ENCODE measurements around the gene LIMA1. TPM values are rescaled to one million over a fixed set of nuclear protein-coding genes. Genes with fewer than 3 reads are reported as not detected.

The LIMA1 gene
- total RNA-seq, 6 experiments from 2014 or later = 7.3 to 21.9 (median 13.1) TPM

GRCh38 chr12:50261654-50262053 lies 21.7 kb downstream of the LIMA1 start:
- intact Hi-C loops (cut with DNase I) = no loop called here
- H3K27ac ChIP-seq = no peak overlapping the region
- 95% methylated on average over 3 of the region's 3 CpGs for WGBS (ENCODE audit: insufficient coverage, low coverage, low lambda C conversion rate, missing lambda C conversion rate)

GRCh38 chr12:50258167-50258551 lies 25.2 kb downstream of the LIMA1 start:
- no peak for TF ChIP-seq POLR2A (IDR thresholded peaks at IDR 0.05)
- TF ChIP-seq, protein P1, sequence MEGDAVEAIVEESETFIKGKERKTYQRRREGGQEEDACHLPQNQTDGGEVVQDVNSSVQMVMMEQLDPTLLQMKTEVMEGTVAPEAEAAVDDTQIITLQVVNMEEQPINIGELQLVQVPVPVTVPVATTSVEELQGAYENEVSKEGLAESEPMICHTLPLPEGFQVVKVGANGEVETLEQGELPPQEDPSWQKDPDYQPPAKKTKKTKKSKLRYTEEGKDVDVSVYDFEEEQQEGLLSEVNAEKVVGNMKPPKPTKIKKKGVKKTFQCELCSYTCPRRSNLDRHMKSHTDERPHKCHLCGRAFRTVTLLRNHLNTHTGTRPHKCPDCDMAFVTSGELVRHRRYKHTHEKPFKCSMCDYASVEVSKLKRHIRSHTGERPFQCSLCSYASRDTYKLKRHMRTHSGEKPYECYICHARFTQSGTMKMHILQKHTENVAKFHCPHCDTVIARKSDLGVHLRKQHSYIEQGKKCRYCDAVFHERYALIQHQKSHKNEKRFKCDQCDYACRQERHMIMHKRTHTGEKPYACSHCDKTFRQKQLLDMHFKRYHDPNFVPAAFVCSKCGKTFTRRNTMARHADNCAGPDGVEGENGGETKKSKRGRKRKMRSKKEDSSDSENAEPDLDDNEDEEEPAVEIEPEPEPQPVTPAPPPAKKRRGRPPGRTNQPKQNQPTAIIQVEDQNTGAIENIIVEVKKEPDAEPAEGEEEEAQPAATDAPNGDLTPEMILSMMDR (IDR thresholded peaks at IDR 0.05) = no peak
- ATAC-seq (peak; percentile 93 to 98 (median 95)), DNase-seq (peak; percentile 66 to 81 (median 80))
- intact Hi-C loops (cut with DNase I) = no loop called here
- H3K4me3 ChIP-seq = no peak overlapping the region
- WGBS (ENCODE audit: insufficient coverage, low coverage, low lambda C conversion rate, missing lambda C conversion rate) = 42% methylated on average over 3 of the region's 5 CpGs
- no peaks in the 10 kb centered on the region for H3K27me3 ChIP-seq
- H3K27ac ChIP-seq = peak overlapping the region; percentile 3 to 42 (median 10)
- no peaks in the 10 kb centered on the region for H3K9me3 ChIP-seq
- H3K4me1 ChIP-seq = peaks cover 0 to 17% (median 10%) of the 10 kb centered on the region in 4 donors
- no peaks in the 10 kb centered on the region for H3K36me3 ChIP-seq

More at GRCh38 chr12:50261654-50262053, 21.7 kb downstream of the LIMA1 start:
- peaks cover 0 to 17% (median 10%) of the 10 kb centered on the region in 4 donors for H3K4me1 ChIP-seq
- H3K27me3 ChIP-seq = no peaks in the 10 kb centered on the region
- no peaks in the 10 kb centered on the region for H3K36me3 ChIP-seq
- H3K9me3 ChIP-seq = no peaks in the 10 kb centered on the region
- no peak overlapping the region for H3K4me3 ChIP-seq
- ATAC-seq (no peak), DNase-seq (no peak)
- no peak for TF ChIP-seq POLR2A (IDR thresholded peaks at IDR 0.05)
- TF ChIP-seq, protein P1 (IDR thresholded peaks at IDR 0.05) = no peak

GRCh38 chr12:50257236-50258166 lies 25.8 kb downstream of the LIMA1 start:
- no peak for DNase-seq
- H3K9me3 ChIP-seq = no peaks in the 10 kb centered on the region
- H3K27ac ChIP-seq = peak overlapping the region; percentile 3 to 42 (median 10)
- H3K27me3 ChIP-seq = no peaks in the 10 kb centered on the region
- TF ChIP-seq, protein P1 (IDR thresholded peaks at IDR 0.05) = no peak
- no peak for TF ChIP-seq POLR2A (IDR thresholded peaks at IDR 0.05)
- WGBS (ENCODE audit: insufficient coverage, low coverage, low lambda C conversion rate, missing lambda C conversion rate) = 42% methylated on average over 6 of the region's 6 CpGs
- H3K36me3 ChIP-seq = no peaks in the 10 kb centered on the region
- H3K4me3 ChIP-seq = no peak overlapping the region
- ATAC-seq = peak; percentile 9 to 56 (median 29)
- intact Hi-C loops (cut with DNase I) = no loop called here
- peaks cover 0 to 17% (median 10%) of the 10 kb centered on the region in 4 donors for H3K4me1 ChIP-seq

DNA sequence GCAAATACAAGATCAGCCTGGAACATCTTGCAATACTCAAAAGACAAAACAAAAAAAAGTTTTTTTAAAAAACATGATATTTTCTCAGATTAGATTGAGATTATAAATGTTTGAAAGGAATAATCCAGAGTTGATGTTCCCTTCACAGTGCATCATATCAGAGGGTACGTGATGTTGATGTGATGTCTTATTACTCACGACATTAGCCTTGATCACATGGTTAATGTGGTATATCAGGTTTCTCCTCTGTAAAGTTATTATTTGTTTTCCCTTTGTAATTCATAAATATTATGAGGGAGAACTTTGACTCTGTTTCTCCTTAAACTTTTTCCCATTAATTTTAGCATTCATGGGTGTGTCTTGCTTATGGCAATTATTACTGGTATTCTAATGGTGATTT lies 26.6 kb downstream of the LIMA1 start:
- DNase-seq (no peak), ATAC-seq (no peak)
- no peaks in the 10 kb centered on the region for H3K27me3 ChIP-seq
- peaks cover 0 to 17% (median 10%) of the 10 kb centered on the region in 4 donors for H3K4me1 ChIP-seq
- H3K4me3 ChIP-seq = no peak overlapping the region
- H3K27ac ChIP-seq = no peak overlapping the region
- 88% methylated on average over 2 of the region's 2 CpGs for WGBS (ENCODE audit: insufficient coverage, low coverage, low lambda C conversion rate, missing lambda C conversion rate)
- TF ChIP-seq, protein P1 (IDR thresholded peaks at IDR 0.05) = no peak
- no peak for TF ChIP-seq POLR2A (IDR thresholded peaks at IDR 0.05)
- no peaks in the 10 kb centered on the region for H3K36me3 ChIP-seq
- intact Hi-C loops (cut with DNase I) = no loop called here
- no peaks in the 10 kb centered on the region for H3K9me3 ChIP-seq
